EH (cell line): ENCODE data around the gene SORCS2.

Experiments used
- DNase-seq: peaks from one replicate; pipeline ENCODE4 v3.0.0-alpha.2; 2015; ENCODE audit warnings: low read depth

SORCS2 gene

GRCh38 chr4:7780751-7781348, 588.5 kb downstream of the SORCS2 start:
- DNase-seq: no peak

- peak; percentile 90 for DNase-seq
Measured at GRCh38 chr4:7781366-7781765, 589.0 kb downstream of the SORCS2 start.

- peak; percentile 47 for DNase-seq
Measured at GRCh38 chr4:7781993-7782392, 589.7 kb downstream of the SORCS2 start.

GRCh38 chr4:7782783-7783182, 590.4 kb downstream of the SORCS2 start:
- peak; percentile 49 for DNase-seq

- DNase-seq: no peak
Measured at GRCh38 chr4:7783541-7783940, 591.2 kb downstream of the SORCS2 start.

- no peak for DNase-seq
Measured at GRCh38 chr4:7784131-7784870, 592.0 kb downstream of the SORCS2 start.

- DNase-seq: peak; percentile 62
Measured at GRCh38 chr4:7785017-7785416, 592.7 kb downstream of the SORCS2 start.

GRCh38 chr4:7786040-7786439, 593.7 kb downstream of the SORCS2 start:
- no peak for DNase-seq

- DNase-seq: no peak
Measured at GRCh38 chr4:7786517-7786916, 594.2 kb downstream of the SORCS2 start.

GRCh38 chr4:7787067-7787466, 594.7 kb downstream of the SORCS2 start:
- DNase-seq: no peak

- DNase-seq: no peak
Measured at GRCh38 chr4:7787681-7788141, 595.4 kb downstream of the SORCS2 start.

- DNase-seq: no peak
Measured at GRCh38 chr4:7788193-7788592, 595.9 kb downstream of the SORCS2 start.

- no peak for DNase-seq
Measured at GRCh38 chr4:7788694-7789425, 596.5 kb downstream of the SORCS2 start.

- DNase-seq: no peak
Measured at GRCh38 chr4:7790023-7790422, 597.7 kb downstream of the SORCS2 start.

GRCh38 chr4:7790999-7791398, 598.7 kb downstream of the SORCS2 start:
- no peak for DNase-seq
